Right atrium auricular region (tissue), 2 donors: ENCODE data around the gene TRIM41. TPM values are rescaled to one million over a fixed set of nuclear protein-coding genes. Genes with fewer than 3 reads are reported as not detected.

Experiments used
- DNase-seq: peaks from one replicate; pipeline ENCODE4 v3.0.0-alpha.2; 2019; ENCODE audit warnings: low spot score
- H3K27ac ChIP-seq, 2 donors: fragments of 200-600 bp; sonication (generic); 1 replicate in 1 of 2; 2 replicates in 1 of 2; pipeline ENCODE4 v1.5.1; 2016 to 2019
- H3K27me3 ChIP-seq, 2 donors: fragments of 200-600 bp; sonication (generic); one replicate each; pipeline versions ENCODE4 v1.5.1 to v1.6.0; 2017 to 2019
- H3K36me3 ChIP-seq: fragments of 200-600 bp; sonication (generic); one replicate; pipeline ENCODE4 v1.5.1; 2016
- H3K4me1 ChIP-seq, 2 donors: fragments of 200-600 bp; sonication (generic); one replicate each; pipeline versions ENCODE4 v1.5.1 to v1.6.0; 2017 to 2019
- H3K4me3 ChIP-seq, 2 donors: fragments of 200-600 bp; sonication (generic); 1 replicate in 1 of 2; 2 replicates in 1 of 2; pipeline ENCODE4 v1.5.1; 2017 to 2019; ENCODE audit warnings: mild to moderate bottlenecking in 1 of 2, moderate library complexity in 1 of 2
- H3K9me3 ChIP-seq, 2 donors: fragments of 200-600 bp; sonication (generic); one replicate each; pipeline ENCODE4 v1.5.1; 2019
- CTCF ChIP-seq, 2 donors: fragments of 200-600 bp; sonication (generic); IDR thresholded peaks; one replicate each; pipeline ENCODE4 v1.5.1; 2019; ENCODE audit warnings: antibody characterized with exemption in 2 of 2
- total RNA-seq, 2 donors: library from RNA; depleted of rRNA; stranded (reverse); fragments of >200 nt; gene quantifications; one replicate each; pipeline ENCODE4 v1.1.0, GENCODE V29; 2016

The TRIM41 gene
- total RNA-seq, 2 donors from 2014 or later = 10.0 to 11.2 TPM

- no peak for TF ChIP-seq CTCF (IDR thresholded peaks at IDR 0.05)
- no peak overlapping the region for H3K4me3 ChIP-seq
- peaks cover 0 to 26% of the 10 kb centered on the region in 2 donors for H3K4me1 ChIP-seq
- H3K9me3 ChIP-seq = no peaks in the 10 kb centered on the region
- no peaks in the 10 kb centered on the region for H3K27me3 ChIP-seq
- H3K36me3 ChIP-seq = no peaks in the 10 kb centered on the region
- no peak for DNase-seq
- H3K27ac ChIP-seq = no peak overlapping the region
These were observed 40.4 kb upstream of the TRIM41 start for GRCh38 chr5:181182651-181183050.

- TF ChIP-seq CTCF (IDR thresholded peaks at IDR 0.05) = no peak
- peak overlapping the region in 1 of 2 donors; percentile 58 for H3K27ac ChIP-seq
- H3K4me1 ChIP-seq = peaks cover 0 to 33% of the 10 kb centered on the region in 2 donors
- H3K9me3 ChIP-seq = no peaks in the 10 kb centered on the region
- H3K36me3 ChIP-seq = no peaks in the 10 kb centered on the region
- DNase-seq = no peak
- peak overlapping the region; percentile 45 to 55 for H3K4me3 ChIP-seq
- no peaks in the 10 kb centered on the region for H3K27me3 ChIP-seq
These were observed 38.2 kb upstream of the TRIM41 start for GRCh38 chr5:181184845-181185216.

GRCh38 chr5:181185560-181185959 lies 37.5 kb upstream of the TRIM41 start:
- Histone ChIP-seq H3K4me1 (peaks cover 0 to 41% of the 10 kb centered on the region in 2 donors), H3K27me3 (no peaks in the 10 kb centered on the region), H3K27ac (no peak overlapping the region), H3K4me3 (no peak overlapping the region), H3K36me3 (no peaks in the 10 kb centered on the region), H3K9me3 (no peaks in the 10 kb centered on the region)
- no peak for TF ChIP-seq CTCF (IDR thresholded peaks at IDR 0.05)
- DNase-seq = no peak

- peaks cover 0 to 45% of the 10 kb centered on the region in 2 donors for H3K4me1 ChIP-seq
- no peak for DNase-seq
- no peaks in the 10 kb centered on the region for H3K36me3 ChIP-seq
- H3K4me3 ChIP-seq = no peak overlapping the region
- H3K9me3 ChIP-seq = no peaks in the 10 kb centered on the region
- H3K27me3 ChIP-seq = no peaks in the 10 kb centered on the region
- no peak overlapping the region for H3K27ac ChIP-seq
- TF ChIP-seq CTCF (IDR thresholded peaks at IDR 0.05) = no peak
These were observed 37.1 kb upstream of the TRIM41 start for GRCh38 chr5:181186022-181186421.

GRCh38 chr5:181186986-181187499 lies 36.0 kb upstream of the TRIM41 start:
- Histone ChIP-seq H3K9me3 (no peaks in the 10 kb centered on the region), H3K27ac (peak overlapping the region in 1 of 2 donors; percentile 94), H3K4me1 (peaks cover 0 to 44% of the 10 kb centered on the region in 2 donors), H3K36me3 (no peaks in the 10 kb centered on the region), H3K27me3 (no peaks in the 10 kb centered on the region), H3K4me3 (no peak overlapping the region)
- no peak for TF ChIP-seq CTCF (IDR thresholded peaks at IDR 0.05)
- no peak for DNase-seq
